ENCODE results near the gene SARM1. TPM values are rescaled to one million over a fixed set of nuclear protein-coding genes. Genes with fewer than 3 reads are reported as not detected.
A peak's percentile ranks its signal among the peaks of the same experiment; 100 is the strongest.

The SARM1 gene
- total RNA-seq (10 to 100 TPM; 12.9 to 19.9 TPM), polyA plus RNA-seq (ENCODE audit: insufficient read length in 6 of 6) (10 to 100 TPM; 11.7 to 15.3 (median 12.9) TPM)
- long read RNA-seq, donor 1, full-length matches to known transcripts = 2 of 43 reads
- long read RNA-seq, donor 1, partial matches to known transcripts = 41 of 43 reads
- long read RNA-seq, donor 1, other reads (novel, unspliced or antisense) = 0 of 43 reads
- long read RNA-seq, donor 2, full-length matches to known transcripts = 3 of 3 reads
- long read RNA-seq, donor 2, partial matches to known transcripts = 0 of 3 reads
- long read RNA-seq, donor 2, other reads (novel, unspliced or antisense) = 0 of 3 reads
- long read RNA-seq, donor 3 = 0 reads
- long read RNA-seq, donor 4, partial matches to known transcripts = 0 of 1 reads
- long read RNA-seq, donor 4, other reads (novel, unspliced or antisense) = 1 of 1 reads
- long read RNA-seq, donor 5 = 0 reads
- long read RNA-seq, donor 6, full-length matches to known transcripts = 1 of 1 reads
- long read RNA-seq, donor 6, partial matches to known transcripts = 0 of 1 reads
- long read RNA-seq, donor 6, other reads (novel, unspliced or antisense) = 0 of 1 reads
- long read RNA-seq, donor 7 = 0 reads
- long read RNA-seq, donor 8, full-length matches to known transcripts = 6 of 6 reads
- long read RNA-seq, donor 8, partial matches to known transcripts = 0 of 6 reads
- long read RNA-seq, donor 8, other reads (novel, unspliced or antisense) = 0 of 6 reads
- long read RNA-seq, donor 9 = 0 reads
- long read RNA-seq, donor 10, partial matches to known transcripts = 2 of 2 reads
- long read RNA-seq, donor 10, other reads (novel, unspliced or antisense) = 0 of 2 reads
- long read RNA-seq, donor 11 = 0 reads
- long read RNA-seq, donor 12 = 0 reads

DNA sequence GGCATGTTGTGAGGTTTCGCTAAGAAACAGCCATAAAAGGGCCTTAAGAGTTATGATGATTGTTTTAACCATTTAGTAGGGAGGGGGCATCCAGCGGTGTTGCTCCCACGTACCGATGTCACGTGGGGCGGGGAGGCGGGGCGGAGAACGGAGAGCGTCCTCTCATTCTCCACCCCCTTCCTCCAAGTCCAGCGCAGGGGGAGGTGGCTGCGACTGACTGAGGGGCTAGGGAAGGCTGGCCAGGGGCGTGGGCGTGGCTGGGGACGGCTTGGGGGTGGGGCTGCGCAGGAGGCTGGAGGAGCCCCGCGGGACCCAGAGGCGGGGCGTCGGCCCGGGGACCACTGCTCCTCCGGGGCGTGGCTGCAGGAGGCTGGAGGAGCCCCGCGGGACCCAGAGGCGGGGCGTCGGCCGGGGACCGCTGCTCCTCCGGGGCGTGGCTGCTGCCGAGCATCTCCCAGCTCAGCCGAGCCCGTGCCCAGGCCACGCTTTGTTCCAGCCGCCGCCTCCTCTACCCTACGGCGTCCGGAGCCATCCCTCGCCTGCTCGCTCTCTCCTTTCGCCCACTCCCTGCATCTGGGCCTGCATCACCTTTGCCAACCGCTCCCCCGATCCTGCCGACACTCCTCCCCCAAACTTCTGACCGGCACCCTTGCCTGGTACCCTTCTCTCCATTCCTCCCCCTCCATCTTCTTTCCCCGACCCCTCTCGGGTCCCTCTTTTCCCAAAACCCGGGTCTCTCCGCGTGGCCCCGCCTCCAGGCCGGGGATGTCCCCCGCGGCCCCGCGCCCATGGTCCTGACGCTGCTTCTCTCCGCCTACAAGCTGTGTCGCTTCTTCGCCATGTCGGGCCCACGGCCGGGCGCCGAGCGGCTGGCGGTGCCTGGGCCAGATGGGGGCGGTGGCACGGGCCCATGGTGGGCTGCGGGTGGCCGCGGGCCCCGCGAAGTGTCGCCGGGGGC lies at the start of gene SARM1:
Gene SARM1 (plus strand): TSS at position 450 of the 958 bp plus-strand sequence. CDS start 339 bp downstream, at position 789.
- H3K4me3 ChIP-seq = peak within 1 kb of the TSS; percentile 21 to 49
- peak; percentile 88 for ATAC-seq
- peak; percentile 83 to 94 (median 88) for DNase-seq
- TF ChIP-seq, protein P1, sequence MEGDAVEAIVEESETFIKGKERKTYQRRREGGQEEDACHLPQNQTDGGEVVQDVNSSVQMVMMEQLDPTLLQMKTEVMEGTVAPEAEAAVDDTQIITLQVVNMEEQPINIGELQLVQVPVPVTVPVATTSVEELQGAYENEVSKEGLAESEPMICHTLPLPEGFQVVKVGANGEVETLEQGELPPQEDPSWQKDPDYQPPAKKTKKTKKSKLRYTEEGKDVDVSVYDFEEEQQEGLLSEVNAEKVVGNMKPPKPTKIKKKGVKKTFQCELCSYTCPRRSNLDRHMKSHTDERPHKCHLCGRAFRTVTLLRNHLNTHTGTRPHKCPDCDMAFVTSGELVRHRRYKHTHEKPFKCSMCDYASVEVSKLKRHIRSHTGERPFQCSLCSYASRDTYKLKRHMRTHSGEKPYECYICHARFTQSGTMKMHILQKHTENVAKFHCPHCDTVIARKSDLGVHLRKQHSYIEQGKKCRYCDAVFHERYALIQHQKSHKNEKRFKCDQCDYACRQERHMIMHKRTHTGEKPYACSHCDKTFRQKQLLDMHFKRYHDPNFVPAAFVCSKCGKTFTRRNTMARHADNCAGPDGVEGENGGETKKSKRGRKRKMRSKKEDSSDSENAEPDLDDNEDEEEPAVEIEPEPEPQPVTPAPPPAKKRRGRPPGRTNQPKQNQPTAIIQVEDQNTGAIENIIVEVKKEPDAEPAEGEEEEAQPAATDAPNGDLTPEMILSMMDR (IDR thresholded peaks at IDR 0.05) = no peak
- intact Hi-C loops (cut with DNase I) = no loop called here
- no peaks in the 10 kb centered on the region for H3K9me3 ChIP-seq
- peaks cover 0 to 37% of the 10 kb centered on the region in 2 donors for H3K27me3 ChIP-seq
- no peaks in the 10 kb centered on the region for H3K36me3 ChIP-seq
- H3K4me1 ChIP-seq = peaks cover 7 to 32% of the 10 kb centered on the region in 2 donors
- H3K27ac ChIP-seq = peak within 1 kb of the TSS; percentile 37 to 58

DNA sequence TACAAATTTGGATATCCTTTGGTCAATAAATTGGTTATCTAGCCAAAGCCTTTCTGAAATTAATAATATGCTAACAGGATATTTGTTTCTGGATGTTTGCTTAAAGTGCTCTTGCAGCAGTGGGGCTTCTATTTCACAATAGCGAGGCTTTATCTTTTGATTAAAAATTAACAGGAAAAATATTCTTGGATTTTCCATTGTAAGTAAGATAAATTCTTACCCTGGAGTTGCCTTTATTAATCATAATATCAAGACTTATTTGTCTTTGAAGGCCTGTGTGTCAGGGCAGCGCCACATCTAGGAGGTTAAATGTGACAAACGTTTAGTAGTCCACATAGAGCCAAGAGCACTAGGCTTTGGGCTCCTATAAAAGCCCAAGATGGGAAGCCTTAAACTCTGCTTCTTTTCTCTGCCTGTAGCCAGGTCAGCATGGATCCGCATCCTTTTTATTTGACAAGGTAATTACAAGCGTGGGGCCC lies 47.2 kb upstream of the SARM1 start:
- H3K27me3 ChIP-seq = no peaks in the 10 kb centered on the region
- no peak overlapping the region for H3K4me3 ChIP-seq
- H3K36me3 ChIP-seq = peaks cover 0 to 30% of the 10 kb centered on the region in 2 donors
- H3K4me1 ChIP-seq = peaks cover 4 to 22% of the 10 kb centered on the region in 2 donors
- no peaks in the 10 kb centered on the region for H3K9me3 ChIP-seq
- DNase-seq = no peak
- ATAC-seq = peak; percentile 18
- intact Hi-C loops (cut with DNase I) = no loop called here
- H3K27ac ChIP-seq = no peak overlapping the region
- TF ChIP-seq, protein P1 (IDR thresholded peaks at IDR 0.05) = no peak

DNA sequence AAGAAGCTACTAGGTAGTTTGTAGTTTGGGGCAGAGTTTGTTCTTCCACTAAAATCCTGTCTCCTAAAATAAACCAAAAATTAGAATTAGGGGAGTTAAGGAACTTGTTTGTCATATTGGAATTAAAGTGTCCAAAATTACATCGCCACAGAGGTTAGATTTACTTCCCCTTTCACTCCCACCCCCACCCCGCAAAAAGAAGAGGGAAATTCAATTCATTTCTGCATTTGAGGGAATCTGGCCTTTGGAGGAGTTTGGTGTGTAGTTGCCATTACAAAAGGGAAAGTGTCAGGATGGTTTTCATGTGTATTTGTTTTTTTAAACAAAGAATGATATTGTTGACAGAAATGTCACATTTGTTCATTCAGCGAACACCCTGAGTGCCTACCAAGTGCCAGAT lies 46.7 kb upstream of the SARM1 start:
- Histone ChIP-seq H3K27me3 (no peaks in the 10 kb centered on the region), H3K36me3 (peaks cover 0 to 34% of the 10 kb centered on the region in 2 donors), H3K9me3 (no peaks in the 10 kb centered on the region), H3K4me3 (no peak overlapping the region), H3K27ac (no peak overlapping the region), H3K4me1 (peaks cover 4 to 18% of the 10 kb centered on the region in 2 donors)
- intact Hi-C loops (cut with DNase I) = no loop called here
- TF ChIP-seq, protein P1 (IDR thresholded peaks at IDR 0.05) = no peak
- ATAC-seq (no peak), DNase-seq (no peak)

DNA sequence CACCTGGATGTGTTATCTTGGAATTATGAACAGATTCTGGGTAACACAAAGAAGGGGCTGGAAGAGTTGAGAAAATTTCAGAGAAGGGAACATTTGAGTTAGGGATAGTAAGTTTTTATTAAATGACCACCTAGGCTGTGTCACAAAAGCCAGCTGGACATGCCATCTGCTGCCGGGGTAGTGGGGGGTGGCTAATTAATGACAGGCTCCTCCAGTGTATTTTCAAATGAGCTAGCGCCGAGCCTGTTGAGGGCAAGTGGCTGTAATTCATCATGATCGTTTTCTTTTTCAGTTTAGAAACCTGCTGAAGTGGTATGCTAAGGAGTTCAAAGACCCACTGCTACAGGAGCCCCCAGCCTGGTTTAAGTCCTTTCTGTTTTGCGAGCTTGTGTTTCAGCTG lies 46.3 kb upstream of the SARM1 start:
- intact Hi-C loops (cut with DNase I) = no loop called here
- no peak for ATAC-seq
- no peak overlapping the region for H3K27ac ChIP-seq

More for the DNA sequence above, 46.3 kb upstream of the SARM1 start:
- Histone ChIP-seq H3K27me3 (no peaks in the 10 kb centered on the region), H3K4me3 (no peak overlapping the region), H3K36me3 (peaks cover 0 to 39% of the 10 kb centered on the region in 2 donors), H3K4me1 (peaks cover 0 to 13% of the 10 kb centered on the region in 2 donors), H3K9me3 (no peaks in the 10 kb centered on the region)
- TF ChIP-seq, protein P1 (IDR thresholded peaks at IDR 0.05) = no peak
- no peak for DNase-seq

All from left lung (tissue), 14 donors.